Muscle of arm (tissue), 12 donors: ENCODE results near the gene PPHLN1. TPM values are rescaled to one million over a fixed set of nuclear protein-coding genes. Genes with fewer than 3 reads are reported as not detected.

Experiments
- DNase-seq: peaks from one replicate; pipeline ENCODE4 v3.0.0-alpha.2; 2013
- polyA plus RNA-seq, 12 donors: library from polyadenylated mRNA; unstranded; fragments of 120-200 nt; gene quantifications; one replicate each; pipeline ENCODE4 v1.2.1, GENCODE V29; 2013; ENCODE audit not compliant: insufficient read length in 12 of 12

Gene PPHLN1
- polyA plus RNA-seq, 12 donors, result 48.4 to 79.4 (median 64.7) TPM; not detected in 1

- DNase-seq, result no peak
Observed at GRCh38 chr12:42428850-42429249, 102.9 kb downstream of the PPHLN1 start.

- no peak for DNase-seq
Observed at GRCh38 chr12:42432517-42433140, 106.7 kb downstream of the PPHLN1 start.

- no peak for DNase-seq
Observed at GRCh38 chr12:42440608-42441007, 114.6 kb downstream of the PPHLN1 start.

DNA sequence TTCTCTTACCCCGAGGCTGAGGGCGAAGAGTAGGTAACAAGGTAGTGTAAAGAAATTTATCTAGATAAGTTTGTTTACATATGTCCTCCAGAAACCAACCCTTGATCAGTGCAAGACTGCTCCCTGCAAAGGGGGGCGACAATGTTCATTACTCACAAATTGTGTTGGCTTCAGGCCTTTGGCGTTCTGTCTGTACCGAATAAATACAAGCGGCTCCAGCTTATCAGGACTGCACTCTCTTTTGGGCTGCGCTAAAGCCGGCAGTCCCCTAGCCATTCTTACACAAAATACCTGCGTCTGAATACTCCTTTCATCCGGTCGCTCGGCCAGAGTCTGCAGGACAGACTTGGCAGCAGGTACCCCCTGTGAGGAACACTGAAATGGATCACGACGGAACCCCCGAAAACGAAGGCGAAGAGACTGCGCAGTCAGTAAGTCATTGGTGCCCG lies 116.4 kb downstream of the PPHLN1 start:
- DNase-seq, result no peak

- DNase-seq, result no peak
Observed at GRCh38 chr12:42442888-42443287, 116.9 kb downstream of the PPHLN1 start.

DNA sequence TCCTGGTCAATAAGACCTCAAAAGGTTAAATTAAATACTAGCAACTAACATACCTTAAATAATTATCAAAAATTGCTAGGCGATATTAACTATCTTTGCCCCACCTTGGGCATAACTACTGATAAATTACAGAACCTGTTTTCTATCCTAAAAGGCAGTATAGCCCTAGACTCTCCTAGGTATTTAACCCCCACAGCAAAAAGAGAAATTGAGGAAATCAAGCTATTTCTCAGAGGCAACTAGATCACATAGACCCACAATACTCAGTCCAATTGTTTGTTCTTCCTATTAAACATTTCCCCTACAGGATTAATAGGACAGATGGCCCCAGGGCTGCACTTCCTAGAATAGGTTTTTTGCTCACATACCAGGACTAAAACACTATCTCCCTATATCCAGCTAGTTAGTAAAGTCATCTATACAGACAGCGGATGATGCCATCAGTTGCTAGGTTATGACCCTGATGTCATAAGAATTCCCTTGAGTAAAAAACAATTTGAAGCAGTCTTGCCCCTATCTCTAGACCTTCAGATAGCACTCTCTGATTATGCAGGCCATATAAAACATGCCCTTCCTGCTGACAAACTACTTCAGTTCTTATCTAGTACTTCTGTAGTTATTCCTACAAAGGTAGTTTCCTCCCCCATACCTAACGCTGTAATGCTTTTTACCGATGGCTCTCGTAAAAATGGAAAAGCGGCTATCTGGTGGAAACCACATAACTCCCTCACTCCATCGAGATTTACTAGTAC lies 118.4 kb downstream of the PPHLN1 start:
- DNase-seq, result no peak

- DNase-seq, result no peak
Observed at GRCh38 chr12:42445891-42446290, 119.9 kb downstream of the PPHLN1 start.

DNA sequence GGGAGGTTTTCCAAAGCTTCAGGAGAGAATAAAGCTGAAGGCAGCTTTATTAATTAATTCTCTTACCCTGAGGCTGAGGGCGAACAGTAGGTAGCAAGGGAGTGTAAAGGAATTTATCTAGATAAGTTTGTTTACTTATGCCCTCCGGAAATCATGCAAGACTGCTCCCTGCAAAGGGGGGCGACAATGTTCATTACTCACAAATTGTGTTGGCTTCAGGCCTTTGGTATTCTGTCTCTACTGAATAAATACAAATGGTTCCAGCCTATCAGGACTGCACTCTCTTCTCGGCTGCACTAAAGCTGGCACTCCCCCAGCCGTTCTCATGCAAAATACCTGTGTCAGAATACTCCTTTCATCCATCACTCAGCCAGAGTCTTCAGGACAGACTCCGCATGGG lies 120.8 kb downstream of the PPHLN1 start:
- DNase-seq, result no peak

- no peak for DNase-seq
Observed at GRCh38 chr12:42447371-42447786, 121.4 kb downstream of the PPHLN1 start.

- DNase-seq, result no peak
Observed at GRCh38 chr12:42448841-42449240, 122.9 kb downstream of the PPHLN1 start.

DNA sequence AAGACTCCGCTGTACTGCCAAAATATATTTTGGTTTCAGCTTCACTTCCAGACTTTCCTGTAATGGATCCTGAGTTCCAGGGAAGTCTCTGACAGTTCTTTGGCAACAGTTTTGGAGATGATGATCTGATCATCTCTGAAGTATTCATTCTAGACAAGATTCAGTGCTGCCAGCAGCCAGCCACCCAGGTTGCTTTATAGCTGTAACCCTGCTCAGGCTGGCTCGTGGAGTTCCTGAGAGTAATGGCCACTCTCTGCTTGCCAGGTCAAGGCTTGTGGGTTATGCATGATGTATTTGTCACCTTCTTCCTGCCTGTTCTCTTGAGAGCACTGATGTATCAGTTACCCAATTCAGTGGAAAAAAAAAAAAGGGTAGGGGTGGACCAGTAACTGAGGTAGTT lies 124.3 kb downstream of the PPHLN1 start:
- no peak for DNase-seq

DNA sequence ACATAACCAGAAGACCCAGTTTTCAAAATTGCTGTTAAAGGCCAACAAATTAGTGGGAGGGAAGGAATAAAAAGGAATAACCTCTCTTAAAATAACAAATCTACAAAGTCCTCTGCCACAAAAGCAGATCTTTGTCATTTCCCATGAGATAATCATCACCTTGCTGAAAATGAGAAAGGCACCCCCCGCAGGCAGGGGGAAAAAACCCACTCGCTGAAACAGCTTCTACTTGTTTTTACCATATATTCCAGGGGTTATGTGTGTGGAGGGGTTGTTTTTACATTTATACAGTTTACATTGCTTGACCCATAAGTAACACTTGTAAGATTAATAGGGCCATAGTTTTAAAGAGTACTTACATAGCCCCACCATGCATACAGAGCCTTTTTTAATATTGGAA lies 132.6 kb downstream of the PPHLN1 start:
- DNase-seq, result no peak

- no peak for DNase-seq
Observed at GRCh38 chr12:42459336-42459847, 133.4 kb downstream of the PPHLN1 start.

DNA sequence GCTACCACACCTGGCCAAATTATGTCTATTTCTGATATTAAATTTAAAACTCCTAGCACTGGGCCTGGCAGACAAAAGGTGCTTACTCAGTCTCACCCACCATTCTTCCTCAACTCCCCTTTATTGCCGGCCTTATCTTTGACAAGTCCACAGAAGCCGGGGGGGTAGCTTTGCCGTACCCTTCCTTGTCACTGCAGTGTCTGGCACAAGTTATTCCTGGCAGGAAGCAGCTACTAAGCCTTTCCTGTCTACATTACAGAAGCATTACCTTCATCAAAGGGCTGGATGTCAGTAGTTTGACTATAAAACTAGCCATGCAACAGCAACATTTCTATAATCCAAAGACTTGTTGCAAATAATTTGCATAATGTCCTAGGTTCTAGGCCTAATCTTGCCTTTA lies 136.5 kb downstream of the PPHLN1 start:
- DNase-seq, result no peak

GRCh38 chr12:42463671-42464070 lies 137.7 kb downstream of the PPHLN1 start:
- DNase-seq, result no peak

- no peak for DNase-seq
Observed at GRCh38 chr12:42468341-42468821, 142.4 kb downstream of the PPHLN1 start.

GRCh38 chr12:42468921-42469320 lies 143.0 kb downstream of the PPHLN1 start:
- DNase-seq, result no peak

DNA sequence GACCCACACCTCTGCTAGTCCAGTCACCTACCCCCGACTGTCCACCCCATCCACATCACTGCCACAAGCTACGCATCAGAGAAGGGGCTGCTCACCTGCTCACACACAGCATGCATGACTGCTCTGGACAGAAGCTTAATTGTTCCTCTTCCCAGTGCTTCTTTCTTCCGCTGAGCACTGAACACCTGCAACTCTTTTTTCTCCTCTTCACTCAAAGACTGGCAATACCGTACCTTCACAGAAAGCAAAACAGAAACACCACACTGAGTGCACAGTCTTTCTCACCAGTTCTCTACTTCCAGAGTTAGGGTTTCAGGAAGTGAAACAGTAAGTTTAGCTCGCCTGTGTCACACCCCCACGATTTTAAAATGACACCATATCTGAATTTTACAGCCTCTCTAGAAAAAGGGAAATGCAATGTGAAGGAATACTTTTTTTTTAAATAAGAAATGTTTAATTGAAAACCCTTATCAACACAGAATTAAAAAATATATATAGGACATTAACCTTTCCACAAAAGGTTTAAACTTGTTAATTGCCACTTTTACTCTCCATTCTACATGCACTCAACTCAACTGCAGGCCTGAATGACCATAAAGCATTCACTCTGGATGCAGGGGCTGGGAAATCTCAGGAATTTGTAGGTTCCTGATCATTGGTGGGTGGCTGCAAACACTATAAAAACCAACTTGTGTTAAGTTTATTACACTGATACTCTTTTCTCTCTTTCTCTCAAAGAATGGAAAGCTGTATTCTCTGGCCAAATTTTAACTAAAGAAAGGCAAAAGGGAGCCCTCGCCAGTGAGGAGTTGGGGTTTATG lies 143.6 kb downstream of the PPHLN1 start:
- DNase-seq, result no peak

- no peak for DNase-seq
Observed at GRCh38 chr12:42472376-42472775, 146.4 kb downstream of the PPHLN1 start.

GRCh38 chr12:42473130-42473529 lies 147.2 kb downstream of the PPHLN1 start:
- no peak for DNase-seq

- no peak for DNase-seq
Observed at GRCh38 chr12:42473561-42473960, 147.6 kb downstream of the PPHLN1 start.

DNA sequence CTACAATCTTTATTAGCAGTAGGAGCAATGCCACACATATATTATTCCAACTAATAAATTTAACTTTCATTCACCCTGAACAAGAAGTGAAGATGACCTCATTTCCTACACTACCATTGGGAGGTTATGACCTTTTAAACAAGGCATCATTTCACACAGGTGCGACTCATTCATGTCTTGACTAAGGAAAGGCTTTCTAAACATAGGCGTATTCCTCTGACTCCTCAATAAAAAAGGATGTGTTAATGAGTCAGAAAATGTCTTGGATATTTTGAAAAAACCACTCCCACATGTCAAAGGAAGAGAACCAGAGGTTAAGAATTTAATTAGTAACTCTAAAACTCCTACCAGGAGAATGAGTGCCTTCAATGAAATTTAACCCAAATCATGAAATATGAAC lies 148.4 kb downstream of the PPHLN1 start:
- DNase-seq, result no peak
